ENCODE measurements around the gene PARS2. TPM values are rescaled to one million over a fixed set of nuclear protein-coding genes. Genes with fewer than 3 reads are reported as not detected.
A peak's percentile ranks its signal among the peaks of the same experiment; 100 is the strongest.

PARS2 gene
- total and polyA plus RNA-seq, 2 of the 4 experiments (the other 2 are of a cell fraction) = 3.4 to 6.3 TPM

- TF ChIP-seq CTCF (conservative IDR thresholded peaks at IDR 0.05; ENCODE audit: low read depth, low read length) (peak; percentile 94), FOS (IDR thresholded peaks at IDR 0.05; ENCODE audit: low read depth, low read length) (no peak)
These were observed 46.0 kb upstream of the PARS2 start (continued) for GRCh38 chr1:54810153-54810942.
